ENCODE data around the gene SRGAP3.

Gene SRGAP3

DNA sequence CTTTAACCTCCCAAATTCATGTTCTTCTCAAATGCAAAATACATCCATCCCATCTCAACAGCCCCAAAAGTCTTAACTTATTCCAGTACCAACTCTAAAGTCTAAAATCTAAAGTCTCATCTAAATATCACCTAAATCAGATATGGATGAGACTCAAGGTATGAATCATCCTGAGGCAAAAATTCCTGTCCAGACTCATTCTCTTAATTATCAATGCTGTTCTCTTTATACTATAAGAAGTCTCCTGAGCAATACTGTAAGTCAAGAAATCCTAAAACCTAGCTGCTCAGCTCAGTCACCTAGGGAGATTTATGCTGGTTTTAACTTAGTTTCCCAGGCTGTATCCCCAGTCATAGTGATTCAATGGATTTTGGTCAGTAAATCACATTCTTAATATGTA, 297.3 kb downstream of the SRGAP3 start:
- no peak for DNase-seq

GRCh38 chr3:8945890-8946600, 303.4 kb downstream of the SRGAP3 start:
- no peak for DNase-seq

- DNase-seq = no peak
These were observed 306.5 kb downstream of the SRGAP3 start for GRCh38 chr3:8942746-8943488.

- no peak for DNase-seq
These were observed 307.3 kb downstream of the SRGAP3 start for GRCh38 chr3:8942115-8942514.

DNA sequence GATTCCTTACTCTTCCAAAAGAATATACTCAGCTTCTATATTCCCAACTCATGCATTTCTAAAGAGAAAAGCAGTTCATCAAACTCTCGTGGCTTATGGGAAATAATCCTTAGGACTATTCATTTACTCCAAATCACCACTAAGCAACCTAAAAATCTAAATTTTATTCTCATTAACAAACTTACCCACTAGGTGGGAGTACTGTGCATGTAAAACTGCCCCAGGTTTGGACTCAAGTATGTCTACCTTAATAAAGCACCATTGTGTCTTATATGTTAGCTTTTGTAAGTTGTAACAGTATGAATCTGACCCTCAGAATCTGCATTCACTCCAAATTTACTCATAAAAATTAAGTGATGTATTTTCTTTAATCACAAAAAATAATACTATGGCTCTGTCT, 311.4 kb downstream of the SRGAP3 start:
- DNase-seq = peak; percentile 5

DNA sequence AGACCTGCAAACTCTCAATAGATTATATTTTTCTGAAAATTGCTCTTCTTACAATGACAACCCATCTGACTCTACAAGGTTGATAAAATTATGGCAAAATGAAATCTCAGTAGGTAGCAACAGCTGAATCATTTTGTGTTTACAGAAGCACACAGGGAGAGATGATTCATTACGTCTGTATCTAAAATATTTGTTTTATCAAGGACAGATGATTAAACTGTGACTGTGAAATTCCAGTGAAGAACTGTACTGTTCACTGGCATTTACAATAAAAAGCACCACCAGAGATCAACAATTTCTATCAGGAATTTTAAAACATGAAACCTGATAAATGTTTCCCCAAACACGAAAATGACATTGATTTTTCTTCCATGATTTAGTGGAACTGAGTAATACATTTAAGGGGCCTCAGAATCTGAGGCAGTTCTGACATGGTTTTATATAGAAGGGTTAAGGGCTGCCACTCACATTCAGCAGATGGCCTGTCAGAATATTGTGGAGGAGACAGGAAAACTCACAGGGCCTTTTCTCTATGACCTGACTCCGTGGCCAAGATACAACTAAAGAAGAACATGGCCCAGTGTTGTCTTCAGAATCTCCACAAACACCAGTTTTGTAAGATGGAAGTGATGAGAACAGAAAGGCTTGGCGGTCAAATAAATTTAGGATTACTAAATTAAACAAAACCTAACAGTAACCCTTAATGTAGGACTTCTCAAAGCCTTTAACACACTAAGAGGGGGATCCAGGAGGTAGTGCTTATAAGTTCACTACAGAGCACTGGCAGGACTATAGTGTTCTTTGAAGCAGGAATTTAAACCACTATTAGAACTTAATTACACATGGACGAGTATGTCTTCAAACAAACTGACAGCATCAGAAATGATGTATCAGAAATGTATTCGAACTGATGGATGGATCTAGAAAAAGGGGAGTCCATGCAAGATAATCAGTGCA, 312.1 kb downstream of the SRGAP3 start:
- no peak for DNase-seq

DNA sequence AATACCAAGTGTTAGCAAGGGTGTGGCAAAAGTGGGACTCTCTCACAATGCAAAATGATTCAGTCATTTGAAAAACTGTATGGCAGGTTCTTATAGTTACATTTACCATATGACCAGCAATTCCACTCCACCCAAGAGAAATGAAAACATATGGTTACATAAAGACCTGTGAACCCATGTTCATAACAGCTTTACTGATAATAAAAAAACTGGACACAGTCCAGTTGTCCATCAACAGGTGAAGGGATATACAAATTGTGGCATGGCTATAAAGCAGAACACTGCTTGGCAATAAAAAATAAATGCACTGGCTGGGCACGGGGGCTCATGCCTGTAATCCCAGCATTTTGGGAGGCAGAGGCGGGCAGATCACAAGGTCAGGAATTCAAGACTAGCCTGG, 316.9 kb downstream of the SRGAP3 start:
- no peak for DNase-seq

- no peak for DNase-seq
These were observed 318.1 kb downstream of the SRGAP3 start for GRCh38 chr3:8931342-8931741.
